ENCODE data around the gene DEFB126. TPM values are rescaled to one million over a fixed set of nuclear protein-coding genes. Genes with fewer than 3 reads are reported as not detected.

The DEFB126 gene
- total RNA-seq, 4 donors from 2014 or later = not detected

Other genes with a start within 250 kb of the DEFB126 start
- gene DEFB125, start 54.9 kb upstream of the DEFB126 start, total RNA-seq = not detected
- gene DEFB127, start 14.9 kb downstream of the DEFB126 start, total RNA-seq = not detected
- not detected for gene DEFB128, start 47.1 kb downstream of the DEFB126 start, total RNA-seq
- gene DEFB129, start 84.7 kb downstream of the DEFB126 start, total RNA-seq = not detected
- under 1 TPM in 1 of 4 donors, not detected in 3; 0.66 TPM for gene DEFB132, start 115.1 kb downstream of the DEFB126 start, total RNA-seq
- 1 to 10 TPM; 3.5 to 8.7 (median 4.5) TPM for gene C20orf96, start 148.2 kb downstream of the DEFB126 start, total RNA-seq
- 10 to 100 TPM; 12.0 to 24.9 (median 20.6) TPM for gene ZCCHC3, start 155.0 kb downstream of the DEFB126 start, total RNA-seq
- 1 to 10 TPM; 4.6 to 9.8 (median 8.6) TPM for gene SOX12, start 183.0 kb downstream of the DEFB126 start, total RNA-seq
- gene NRSN2, start 204.5 kb downstream of the DEFB126 start, total RNA-seq = 10 to 100 TPM; 20.6 to 34.1 (median 26.2) TPM
- gene TRIB3, start 238.2 kb downstream of the DEFB126 start, total RNA-seq = 10 to 100 TPM in 1 of 4 donors, 1 to 10 TPM in 3; 4.5 to 10.5 (median 5.9) TPM